ENCODE measurements around the gene TRIP10.

The TRIP10 gene

DNA sequence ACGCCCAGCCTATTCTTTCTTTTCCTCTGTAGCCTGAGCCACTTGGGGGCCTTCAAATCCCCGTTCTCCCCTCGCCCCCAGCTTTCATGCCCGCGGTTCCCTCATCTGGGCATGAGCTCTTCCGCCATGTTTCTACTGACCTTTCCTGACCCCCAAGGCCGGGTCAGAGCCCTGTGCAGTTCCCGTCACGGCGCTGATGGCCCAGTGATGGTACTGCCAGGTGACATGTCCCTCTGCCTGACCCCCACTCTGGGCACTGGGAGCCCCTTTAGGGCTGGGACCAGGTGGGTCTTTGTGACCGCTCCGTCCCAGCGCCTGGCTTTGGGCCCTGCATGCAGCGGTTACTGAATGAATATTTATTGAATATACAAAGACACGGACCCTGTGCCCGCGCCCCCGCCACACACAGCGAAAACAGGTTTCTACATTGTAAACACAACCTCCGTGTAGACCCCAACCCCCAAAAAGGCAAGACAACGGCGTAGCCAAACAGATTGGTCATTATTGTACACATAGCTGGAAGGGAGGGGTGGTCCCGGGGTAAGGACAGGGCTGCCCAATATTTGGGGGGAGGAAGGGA is 9.8 kb upstream of the TRIP10 start:
- DNase-seq, result no peak

DNA sequence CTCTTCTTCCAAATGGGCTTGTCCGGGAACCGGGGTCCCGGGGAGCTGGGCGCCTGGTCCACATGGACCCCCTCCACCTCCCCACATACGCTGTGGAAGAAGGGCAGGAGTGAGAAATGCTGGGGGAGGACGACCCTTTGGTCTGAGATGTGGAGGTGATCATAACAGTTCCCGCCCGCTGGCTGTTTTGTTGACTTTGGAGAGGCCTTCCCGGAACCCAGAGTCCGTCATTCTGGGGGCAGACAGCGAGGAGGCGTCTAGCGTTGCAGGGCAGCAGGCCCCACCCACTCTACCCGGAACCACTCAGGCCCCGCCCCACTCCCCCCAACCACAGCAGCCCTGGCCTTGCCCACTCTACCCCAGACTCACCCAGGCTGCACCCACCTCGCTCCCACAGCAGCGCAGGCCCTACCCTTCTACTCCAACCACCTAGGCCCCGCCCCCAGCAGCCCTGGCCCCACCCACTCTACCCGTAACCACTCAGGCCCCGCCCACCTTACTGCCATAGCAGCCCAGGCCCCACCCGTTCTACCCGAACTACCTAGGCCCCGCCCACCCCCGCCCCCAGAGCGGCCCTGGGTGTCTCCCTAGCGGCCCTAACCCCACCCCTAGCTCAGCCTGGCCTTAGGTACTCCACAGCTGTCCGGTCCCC is 9.2 kb upstream of the TRIP10 start:
- peak; percentile 80 for DNase-seq

- DNase-seq, result no peak
These were observed 8.4 kb upstream of the TRIP10 start for GRCh38 chr19:6730941-6731670.

GRCh38 chr19:6731822-6732221 is 7.7 kb upstream of the TRIP10 start:
- DNase-seq, result no peak

GRCh38 chr19:6732803-6733337 is 6.6 kb upstream of the TRIP10 start:
- DNase-seq, result no peak

DNA sequence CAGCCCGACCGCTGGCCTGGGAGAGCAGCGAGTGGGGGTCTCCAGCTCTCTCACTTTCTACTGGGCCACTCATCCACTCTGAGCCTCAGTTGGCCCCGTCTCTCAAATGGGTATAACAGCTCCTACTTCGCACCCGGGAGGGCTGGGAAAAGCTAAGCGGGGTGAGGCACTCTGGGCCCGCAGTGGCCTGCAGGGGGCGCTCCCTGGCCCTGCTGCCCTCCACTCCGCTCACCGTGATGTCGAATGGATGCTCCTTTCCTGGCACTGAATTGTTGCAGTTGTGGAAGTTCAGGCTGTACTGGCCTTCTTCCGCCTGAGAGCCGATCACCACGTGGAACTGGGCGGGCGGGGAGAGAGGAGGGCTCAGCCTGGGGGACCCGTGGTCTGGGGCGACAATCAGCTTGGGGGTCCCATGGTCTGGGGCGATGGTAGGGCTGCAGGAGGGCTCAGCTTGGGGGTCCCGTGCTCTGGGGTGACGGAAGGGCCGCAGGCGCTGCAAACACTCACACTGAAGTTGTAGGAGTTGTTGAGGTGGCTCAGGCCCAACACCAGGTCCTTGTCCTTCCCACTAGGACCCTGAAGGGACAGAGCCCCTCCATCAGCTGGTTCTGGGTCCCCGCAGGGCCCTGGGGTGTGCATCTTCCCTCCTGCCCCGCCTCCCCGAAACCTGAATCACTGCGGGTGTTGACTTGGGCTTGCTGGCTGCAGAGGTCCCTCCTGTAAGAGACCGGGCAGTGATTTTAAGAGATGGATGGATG is 6.0 kb upstream of the TRIP10 start:
- no peak for DNase-seq

- no peak for DNase-seq
These were observed 5.3 kb upstream of the TRIP10 start for GRCh38 chr19:6734096-6734696.

- no peak for DNase-seq
These were observed 4.1 kb upstream of the TRIP10 start for GRCh38 chr19:6735181-6735911.

- DNase-seq, result peak; percentile 87
These were observed 3.1 kb upstream of the TRIP10 start for GRCh38 chr19:6736169-6736916.

DNA sequence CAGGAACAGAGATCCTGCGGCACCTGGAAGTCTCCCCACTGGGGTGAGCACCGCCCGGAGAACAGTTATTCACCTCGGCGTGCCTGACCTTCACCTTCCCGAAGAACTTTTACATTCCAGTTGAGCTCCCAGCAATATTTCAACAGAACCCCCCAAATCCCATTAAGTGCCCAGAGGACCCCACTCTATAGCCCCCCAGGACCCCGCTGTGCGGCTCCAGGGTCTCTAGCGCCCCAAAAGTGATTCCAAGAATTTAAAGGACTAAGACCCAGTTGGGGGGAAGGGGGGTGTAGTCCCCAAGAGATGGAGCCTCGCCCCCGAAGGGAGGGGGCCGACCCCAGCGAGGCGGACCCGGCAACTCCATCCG is 2.6 kb upstream of the TRIP10 start:
- DNase-seq, result no peak

DNA sequence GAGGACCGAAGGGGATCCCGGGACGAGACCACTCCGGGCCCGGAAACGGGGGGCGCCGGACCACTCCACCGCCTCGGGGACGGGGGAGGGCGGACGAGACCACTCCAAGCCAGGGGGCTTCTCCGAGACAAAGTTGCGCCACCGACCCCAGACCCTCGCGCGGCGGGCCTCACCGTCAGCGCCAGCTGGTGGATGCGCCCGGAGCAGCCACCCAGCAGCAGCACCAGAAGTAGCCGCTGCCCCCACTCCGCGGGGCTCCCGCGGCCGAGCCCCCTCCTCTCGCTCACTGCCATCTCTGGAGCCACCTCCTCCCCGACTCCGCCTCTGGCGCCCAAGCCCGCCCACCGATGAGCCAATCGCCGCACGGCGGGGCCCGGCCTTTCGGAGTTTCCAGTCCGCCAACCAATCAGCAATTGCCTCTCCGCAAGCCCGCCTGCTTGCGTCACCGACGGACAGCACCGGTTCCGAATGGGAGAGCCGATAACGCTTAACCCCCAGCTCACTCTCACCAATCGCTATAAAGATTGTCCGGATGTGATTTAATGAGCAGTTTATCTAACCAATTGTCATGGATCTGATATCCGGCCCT is 2.1 kb upstream of the TRIP10 start, which contains the start of gene GPR108:
GPR108 (minus strand) TSS at position 297 of the 589 bp plus-strand sequence; CDS start at position 293, 4 bp downstream.
- peak; percentile 100 for DNase-seq

DNA sequence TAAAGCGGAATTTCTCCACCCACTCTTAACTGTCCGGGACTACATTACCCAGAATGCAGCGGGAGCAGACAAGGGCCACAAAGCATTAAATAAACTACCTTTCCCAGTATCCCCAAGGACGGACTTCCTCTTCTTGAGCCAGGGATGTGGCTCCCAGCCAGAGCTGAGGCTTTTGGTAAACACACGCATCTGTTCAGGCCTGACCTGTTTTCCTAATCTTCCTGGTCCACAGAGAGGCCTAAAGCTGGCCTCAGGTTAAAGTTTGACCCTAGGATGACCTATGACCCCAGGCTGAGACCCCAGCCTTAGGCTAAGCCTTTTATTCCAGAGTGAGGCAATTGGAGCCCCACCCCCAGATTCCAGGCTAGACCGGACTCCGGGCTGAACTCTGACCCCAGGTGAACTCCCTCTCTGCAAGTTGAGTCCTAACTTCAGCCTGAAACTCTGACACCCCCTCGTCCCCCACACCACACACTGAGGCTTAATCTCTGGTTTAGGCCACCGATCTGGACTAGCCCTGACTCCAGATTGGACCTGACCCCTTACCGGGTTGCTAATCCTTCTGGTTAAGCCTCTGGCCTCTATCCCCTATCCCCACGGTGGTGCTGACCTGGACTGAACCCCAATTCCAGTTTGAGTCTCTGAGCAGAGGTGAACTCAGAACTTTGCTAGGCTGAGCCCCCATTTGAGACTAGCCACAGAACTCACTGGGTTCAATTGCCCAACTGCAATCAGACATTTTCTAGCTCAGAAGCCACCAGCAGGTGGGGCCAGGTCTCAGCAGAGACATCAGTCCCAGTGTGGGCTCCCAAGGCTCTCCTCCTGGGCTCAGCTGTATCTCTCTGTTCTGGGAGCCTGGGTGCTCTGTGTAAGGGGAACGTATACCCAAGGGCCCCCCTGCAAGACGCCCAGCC is 1.4 kb upstream of the TRIP10 start:
- DNase-seq, result peak; percentile 93

- no peak for DNase-seq
These were observed 592 bp upstream of the TRIP10 start for GRCh38 chr19:6738787-6739389.

DNA sequence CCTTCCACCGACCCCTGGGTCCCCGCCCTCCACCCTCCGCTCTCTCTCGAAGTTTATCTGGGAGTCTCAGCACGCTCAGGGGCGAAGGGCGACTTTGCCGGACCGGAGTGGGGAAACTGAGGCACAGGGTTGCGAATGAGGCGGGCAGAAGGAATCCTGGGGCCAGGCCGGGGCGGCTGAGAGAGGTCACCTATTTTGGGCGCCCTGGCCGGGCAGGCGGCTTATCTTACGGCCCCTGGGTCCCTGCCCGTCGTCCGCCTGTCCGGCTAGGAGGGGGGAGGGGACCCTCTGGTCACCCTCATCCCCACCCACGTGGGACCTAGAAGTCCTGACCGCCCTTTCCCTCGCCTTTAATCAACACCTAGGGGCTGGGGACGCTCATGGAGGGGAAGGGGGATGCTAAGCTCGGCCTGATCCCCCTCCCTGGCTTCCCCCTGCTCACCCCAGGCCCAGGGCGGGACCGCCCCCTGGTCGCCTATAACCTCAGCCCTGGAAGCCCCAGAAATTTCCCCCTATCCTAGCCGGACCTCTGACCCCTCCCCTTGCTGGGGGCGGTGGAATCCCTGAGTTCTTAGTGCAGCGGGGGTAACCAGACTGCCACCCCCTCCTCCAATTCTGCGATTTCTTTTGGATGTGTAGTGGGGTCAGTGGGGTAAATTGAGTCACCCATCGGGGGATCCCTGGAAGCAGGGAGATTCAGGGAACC is 556 bp downstream of the TRIP10 start:
- DNase-seq, result peak; percentile 1

DNA sequence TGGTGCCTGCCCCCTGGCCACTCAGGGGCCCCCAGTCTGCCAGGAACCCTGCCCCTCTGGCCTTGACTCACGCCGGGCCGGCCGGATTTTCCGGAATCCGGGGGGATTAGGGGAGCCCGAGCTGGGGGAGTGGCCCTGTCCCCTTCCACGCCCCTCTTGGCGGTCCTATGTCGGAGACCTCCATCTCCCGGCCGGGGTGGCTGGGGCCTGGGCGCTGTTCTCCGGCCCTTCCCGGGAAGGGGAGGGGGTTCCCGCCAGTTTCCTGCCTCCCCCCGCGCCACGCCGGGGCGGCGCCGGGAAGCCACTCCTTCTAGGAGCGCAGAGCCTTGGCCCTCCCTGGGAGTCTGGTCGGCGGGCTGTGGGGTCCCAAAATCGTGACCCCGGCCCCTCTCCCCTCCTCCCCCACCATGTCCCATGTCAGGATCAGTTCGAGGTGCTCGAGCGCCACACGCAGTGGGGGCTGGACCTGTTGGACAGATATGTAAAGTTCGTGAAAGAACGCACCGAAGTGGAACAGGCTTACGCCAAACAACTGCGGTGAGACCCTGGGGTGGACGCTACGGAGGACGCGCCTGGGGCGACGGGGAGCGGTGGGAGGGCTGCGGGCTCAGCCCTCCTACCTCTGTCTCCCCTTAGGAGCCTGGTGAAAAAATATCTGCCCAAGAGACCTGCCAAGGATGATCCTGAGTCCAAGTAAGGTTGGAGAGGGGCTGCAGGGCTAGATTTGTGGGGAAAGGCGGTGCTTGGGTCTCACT is 1.3 kb downstream of the TRIP10 start:
- DNase-seq, result peak; percentile 1

- peak; percentile 29 for DNase-seq
These were observed 3.6 kb downstream of the TRIP10 start for GRCh38 chr19:6743066-6743465.

DNA sequence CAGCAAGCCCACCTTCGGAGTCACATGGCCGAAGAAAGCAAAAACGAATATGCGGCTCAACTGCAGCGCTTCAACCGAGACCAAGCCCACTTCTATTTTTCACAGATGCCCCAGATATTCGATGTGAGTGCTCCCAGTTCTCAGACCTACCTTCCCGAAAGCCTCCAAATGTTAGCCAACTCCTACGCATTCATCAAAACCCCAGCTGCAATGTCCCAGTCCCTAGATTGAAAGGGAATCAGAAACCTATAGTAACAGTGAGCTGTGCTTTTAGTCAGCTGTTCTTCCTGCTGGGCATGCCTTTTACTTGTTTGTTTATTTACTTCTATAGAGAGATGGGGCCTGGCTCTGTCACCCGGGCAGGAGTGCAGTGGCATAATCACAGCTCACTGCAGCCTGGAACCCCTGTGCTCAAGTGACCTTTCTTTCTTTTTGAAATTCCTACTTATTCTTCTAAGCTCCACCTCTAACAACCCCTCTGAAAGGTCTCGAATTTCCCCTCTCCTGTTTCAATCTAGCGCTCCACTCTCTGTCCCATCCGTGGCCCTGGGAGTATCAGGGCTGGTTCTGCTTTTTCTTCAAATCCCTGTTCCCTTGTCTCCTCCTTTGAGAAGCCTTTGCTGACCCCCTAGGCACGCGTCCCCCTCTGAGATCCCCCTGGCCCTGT is 4.4 kb downstream of the TRIP10 start:
- no peak for DNase-seq
